SK-N-SH (cell line): ENCODE measurements around the gene PATL2. TPM values are rescaled to one million over a fixed set of nuclear protein-coding genes. Genes with fewer than 3 reads are reported as not detected.

Experiments used
- CTCF ChIA-PET: fragments of 300-600, 350-600 bp; formaldehyde crosslinking; extraction: SDS; loops from one replicate; lab custom pipeline; 2021; lab: Yijun Ruan, JAX
- POLR2A ChIA-PET: fragments of 350-600 bp; sonication (Branson Sonifier 250); formaldehyde crosslinking; extraction: SDS; loops from one replicate; lab custom pipeline; 2020; ENCODE audit warnings: antibody characterized with exemption, inconsistent platforms; lab: Yijun Ruan, JAX
- DNase-seq: peaks from one replicate; pipeline ENCODE4 v3.0.0; 2012
- H2AFZ ChIP-seq: fragments of 200-600 bp; sonication (generic); 2 replicates; pipeline ENCODE4 v1.8.1; 2016; ENCODE audit warnings: antibody characterized with exemption, mild to moderate bottlenecking, low read depth
- H3F3A ChIP-seq: fragments of 200-600 bp; sonication (generic); replicated peaks from 2 replicates; pipeline ENCODE3; 2016; ENCODE audit warnings: antibody characterized with exemption, mild to moderate bottlenecking; ENCODE audit not compliant: insufficient read depth
- H3K27ac ChIP-seq, 2 experiments: fragments of 200-500 bp in 1 of 2; fragments of 200-600 bp in 1 of 2; sonication (Bioruptor generic) in 1 of 2; sonication (generic), shearing (Covaris generic) in 1 of 2; 2 replicates each; pipeline versions ENCODE4 v1.5.1 to v1.6.1; 2014 to 2016; ENCODE audit warnings: low read depth in 2 of 2, inconsistent platforms in 1 of 2, low read length in 1 of 2, mild to moderate bottlenecking in 1 of 2, mixed read lengths in 1 of 2
- H3K27me3 ChIP-seq: fragments of 200-600 bp; sonication (generic), shearing (Covaris generic); 2 replicates; pipeline ENCODE4 v1.6.1; 2016; ENCODE audit warnings: mixed run types; ENCODE audit not compliant: insufficient read depth
- H3K36me3 ChIP-seq, 2 experiments: fragments of 200-500 bp in 1 of 2; fragments of 200-600 bp in 1 of 2; sonication (Bioruptor generic) in 1 of 2; sonication (generic) in 1 of 2; replicated peaks in 1 of 2; 2 replicates each; pipeline versions ENCODE3 to v1.5.1; 2014 to 2016; ENCODE audit warnings: low read length in 1 of 2, mild to moderate bottlenecking in 1 of 2; ENCODE audit not compliant: insufficient read depth in 2 of 2, control insufficient read depth in 1 of 2
- H3K4me1 ChIP-seq, 2 experiments: fragments of 200-500 bp in 1 of 2; fragments of 200-600 bp in 1 of 2; sonication (Bioruptor generic) in 1 of 2; sonication (generic), shearing (Covaris generic) in 1 of 2; 2 replicates each; pipeline versions ENCODE4 v1.5.1 to v1.6.1; 2014 to 2016; ENCODE audit warnings: low read depth in 1 of 2, low read length in 1 of 2, mixed run types in 1 of 2; ENCODE audit not compliant: insufficient read depth in 2 of 2, control insufficient read depth in 1 of 2
- H3K4me2 ChIP-seq: fragments of 200-600 bp; sonication (generic), shearing (Covaris generic); 2 replicates; pipeline ENCODE4 v1.6.1; 2017; ENCODE audit warnings: mixed run types
- H3K4me3 ChIP-seq, 2 experiments: fragments of 200-500 bp in 1 of 2; fragments of 200-600 bp in 1 of 2; sonication (Bioruptor generic) in 1 of 2; sonication (generic), shearing (Covaris generic) in 1 of 2; 2 replicates each; pipeline versions ENCODE4 v1.5.1 to v1.8.1; 2014 to 2016; ENCODE audit warnings: low read depth in 2 of 2, inconsistent platforms in 1 of 2, low read length in 1 of 2, mild to moderate bottlenecking in 1 of 2, mixed read lengths in 1 of 2, moderate library complexity in 1 of 2
- H3K79me2 ChIP-seq: fragments of 200-600 bp; sonication (generic); 2 replicates; pipeline ENCODE4 v1.8.1; 2017; ENCODE audit warnings: mild to moderate bottlenecking; ENCODE audit not compliant: insufficient read depth
- H3K9ac ChIP-seq: fragments of 200-600 bp; sonication (generic); 2 replicates; pipeline ENCODE4 v1.6.1; 2017; ENCODE audit warnings: mixed run types
- H3K9me2 ChIP-seq: fragments of 200-600 bp; sonication (generic); 2 replicates; pipeline ENCODE4 v1.6.1; 2017; ENCODE audit warnings: mixed run types
- H3K9me3 ChIP-seq: fragments of 200-600 bp; sonication (generic); 2 replicates; pipeline ENCODE4 v1.6.1; 2017; ENCODE audit warnings: mixed run types, mild to moderate bottlenecking, moderate library complexity
- H4K20me1 ChIP-seq: fragments of 200-600 bp; sonication (generic); 2 replicates; pipeline ENCODE4 v1.6.1; 2017; ENCODE audit warnings: mild to moderate bottlenecking, mixed run types; ENCODE audit not compliant: insufficient read depth
- EZH2phosphoT487 ChIP-seq: fragments of 200-600 bp; sonication (generic); IDR thresholded peaks from 2 replicates; pipeline ENCODE4 v1.6.1; 2017; ENCODE audit warnings: low read depth, mixed run types, mild to moderate bottlenecking, antibody characterized with exemption, moderate library complexity, borderline replicate concordance
- FOSL2 ChIP-seq: IDR thresholded peaks from 2 replicates; pipeline ENCODE4 v1.4.0; 2012; ENCODE audit warnings: low read depth, mild to moderate bottlenecking, moderate library complexity, borderline replicate concordance
- FOXJ3 ChIP-seq: sonication (generic); formaldehyde crosslinking; IDR thresholded peaks from 2 replicates; pipeline ENCODE4 v1.5.1; 2020; ENCODE audit warnings: mild to moderate bottlenecking, missing genetic modification reagents
- GATA2 ChIP-seq: sonication (generic); formaldehyde crosslinking; IDR thresholded peaks from 2 replicates; pipeline ENCODE4 v1.5.0; 2020; ENCODE audit warnings: mild to moderate bottlenecking, missing genetic modification reagents
- JUND ChIP-seq: IDR thresholded peaks from 2 replicates; pipeline ENCODE4 v1.4.0; 2012
- MEF2A ChIP-seq: IDR thresholded peaks from 2 replicates; pipeline ENCODE4 v1.4.0; 2012; ENCODE audit warnings: low read depth, borderline replicate concordance
- MXI1 ChIP-seq: IDR thresholded peaks from 2 replicates; pipeline ENCODE4 v1.6.1; 2012; ENCODE audit warnings: mild to moderate bottlenecking, low read depth, low read length, improper control_type of control experiment
- NRF1 ChIP-seq: IDR thresholded peaks from 2 replicates; pipeline ENCODE4 v1.6.1; 2012; ENCODE audit warnings: low read depth, mild to moderate bottlenecking, low read length
- POLR2AphosphoS5 ChIP-seq: IDR thresholded peaks from 2 replicates; pipeline ENCODE4 v1.6.1; 2012; ENCODE audit warnings: low read depth, low read length
- RAD21 ChIP-seq: IDR thresholded peaks from 2 replicates; pipeline ENCODE4 v1.6.1; 2012; ENCODE audit warnings: mild to moderate bottlenecking, low read length
- RCOR1 ChIP-seq: fragments of 150-350 bp; IDR thresholded peaks from 2 replicates; pipeline ENCODE4 v1.6.1; 2017; ENCODE audit warnings: antibody characterized with exemption, low read length
- RFX5 ChIP-seq: IDR thresholded peaks from 2 replicates; pipeline ENCODE4 v1.6.1; 2012; ENCODE audit warnings: mild to moderate bottlenecking, improper control_type of control experiment, low read length
- TCF12 ChIP-seq: IDR thresholded peaks from 2 replicates; pipeline ENCODE4 v1.4.0; 2012
- TEAD4 ChIP-seq: IDR thresholded peaks from 2 replicates; pipeline ENCODE4 v1.4.0; 2012; ENCODE audit warnings: mild to moderate bottlenecking, borderline replicate concordance; ENCODE audit not compliant: insufficient read depth
- WGBS: methylation state at CpG from one replicate; pipeline ENCODE4 v1.1.6; 2017; ENCODE audit warnings: low lambda C conversion rate; 5-methylcytosine and 5-hydroxymethylcytosine counted together
- polyA plus RNA-seq, 3 experiments: library from polyadenylated mRNA; depleted of rRNA; stranded (reverse); fragments of >200 nt; gene quantifications; 2 replicates each; pipeline ENCODE4 v1.2.3, GENCODE V29; 2012
- TF ChIP-seq, protein P1 (sequence below): IDR thresholded peaks from 2 replicates; pipeline ENCODE4; 2012
- TF ChIP-seq, protein P2 (sequence below): IDR thresholded peaks from 2 replicates; pipeline ENCODE4 v1.6.1; 2012; ENCODE audit warnings: mild to moderate bottlenecking, low read depth, low read length, moderate library complexity
- TF ChIP-seq, protein P3 (sequence below): fragments of 200-600 bp; sonication (generic); IDR thresholded peaks from 2 replicates; pipeline ENCODE4 v1.6.1; 2017; ENCODE audit warnings: antibody characterized with exemption, mild to moderate bottlenecking, moderate library complexity

The PATL2 gene
- polyA plus RNA-seq, 1 of the 3 experiments (the other 2 are of a cell fraction) = 0.31 TPM

DNA sequence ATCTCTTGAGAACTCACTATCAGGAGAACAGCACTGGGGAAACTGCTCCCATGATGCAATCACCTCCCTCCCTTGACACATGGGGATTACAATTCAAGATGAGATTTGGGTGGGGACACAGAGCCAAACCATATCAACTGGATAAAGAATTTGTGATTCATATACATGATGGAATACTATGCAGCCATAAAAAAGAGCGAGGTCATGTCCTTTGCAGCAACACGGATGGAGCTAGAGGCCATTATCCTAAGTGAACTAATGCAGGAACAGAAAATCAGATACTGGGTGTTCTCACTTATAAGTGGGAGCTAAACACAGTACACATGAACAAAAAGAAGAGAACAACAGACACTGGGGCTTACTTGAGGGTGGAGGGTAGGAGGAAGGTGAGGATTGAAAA is 64.7 kb downstream of the PATL2 start:
- CTCF ChIA-PET = interaction anchor here (0.6 to 1.4 kb wide), 2 partner anchors 17 to 64 kb away, joined by 3 to 4 read pairs; partner anchors contain the start of genes PATL2 and SPG11
- Histone ChIP-seq H3K9me3 (no peaks in the 10 kb centered on the region), H3K9me2 (no peaks in the 10 kb centered on the region), H3K9ac (no peak overlapping the region), H3K27ac (no peak overlapping the region), H3K27me3 (no peaks in the 10 kb centered on the region), H2AFZ (no peak overlapping the region), H3K4me2 (no peak overlapping the region), H3K4me1 (no peaks in the 10 kb centered on the region), H4K20me1 (no peaks in the 10 kb centered on the region), H3K79me2 (peaks cover 32% of the 10 kb centered on the region; the same call in 1 of the 2 replicates), H3K36me3 (peaks cover 27 to 52% of the 10 kb centered on the region in 2 experiments), H3K4me3 (no peak overlapping the region), H3F3A (no peaks in the 10 kb centered on the region)
- no peak for DNase-seq
- POLR2A ChIA-PET = no interaction called here
- 98% methylated on average over 2 of the region's 2 CpGs for WGBS
- TF ChIP-seq GATA2 (CRISPR knock-in tag) = no peak
- no peak for TF ChIP-seq MXI1
- TF ChIP-seq EZH2phosphoT487 = no peak
- TF ChIP-seq RCOR1 = no peak
- TF ChIP-seq FOSL2 = no peak
- TF ChIP-seq, protein P1, sequence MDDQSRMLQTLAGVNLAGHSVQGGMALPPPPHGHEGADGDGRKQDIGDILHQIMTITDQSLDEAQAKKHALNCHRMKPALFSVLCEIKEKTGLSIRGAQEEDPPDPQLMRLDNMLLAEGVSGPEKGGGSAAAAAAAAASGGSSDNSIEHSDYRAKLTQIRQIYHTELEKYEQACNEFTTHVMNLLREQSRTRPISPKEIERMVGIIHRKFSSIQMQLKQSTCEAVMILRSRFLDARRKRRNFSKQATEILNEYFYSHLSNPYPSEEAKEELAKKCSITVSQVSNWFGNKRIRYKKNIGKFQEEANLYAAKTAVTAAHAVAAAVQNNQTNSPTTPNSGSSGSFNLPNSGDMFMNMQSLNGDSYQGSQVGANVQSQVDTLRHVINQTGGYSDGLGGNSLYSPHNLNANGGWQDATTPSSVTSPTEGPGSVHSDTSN = no peak

DNA sequence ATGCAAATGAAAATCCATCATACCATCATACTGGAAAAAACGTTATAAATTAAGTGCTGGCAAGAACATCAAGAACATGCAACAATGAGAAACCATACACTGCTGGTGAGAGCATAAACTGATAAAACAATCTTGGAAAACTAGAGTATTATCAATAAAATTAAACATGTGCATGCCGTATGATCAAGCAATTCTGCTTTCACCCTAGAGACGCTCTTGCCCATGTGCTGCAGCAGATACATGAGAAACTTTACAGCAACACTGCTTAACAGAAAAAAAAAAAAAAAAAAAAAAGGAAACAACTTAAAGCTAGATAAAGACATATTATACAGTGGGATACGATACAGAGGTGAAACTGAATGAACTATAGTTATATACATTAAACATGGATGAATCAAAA is 69.5 kb downstream of the PATL2 start:
- no peak for TF ChIP-seq RAD21
- TF ChIP-seq JUND = no peak
- no peak for TF ChIP-seq TEAD4
- no peak for TF ChIP-seq RFX5
- TF ChIP-seq, protein P2, sequence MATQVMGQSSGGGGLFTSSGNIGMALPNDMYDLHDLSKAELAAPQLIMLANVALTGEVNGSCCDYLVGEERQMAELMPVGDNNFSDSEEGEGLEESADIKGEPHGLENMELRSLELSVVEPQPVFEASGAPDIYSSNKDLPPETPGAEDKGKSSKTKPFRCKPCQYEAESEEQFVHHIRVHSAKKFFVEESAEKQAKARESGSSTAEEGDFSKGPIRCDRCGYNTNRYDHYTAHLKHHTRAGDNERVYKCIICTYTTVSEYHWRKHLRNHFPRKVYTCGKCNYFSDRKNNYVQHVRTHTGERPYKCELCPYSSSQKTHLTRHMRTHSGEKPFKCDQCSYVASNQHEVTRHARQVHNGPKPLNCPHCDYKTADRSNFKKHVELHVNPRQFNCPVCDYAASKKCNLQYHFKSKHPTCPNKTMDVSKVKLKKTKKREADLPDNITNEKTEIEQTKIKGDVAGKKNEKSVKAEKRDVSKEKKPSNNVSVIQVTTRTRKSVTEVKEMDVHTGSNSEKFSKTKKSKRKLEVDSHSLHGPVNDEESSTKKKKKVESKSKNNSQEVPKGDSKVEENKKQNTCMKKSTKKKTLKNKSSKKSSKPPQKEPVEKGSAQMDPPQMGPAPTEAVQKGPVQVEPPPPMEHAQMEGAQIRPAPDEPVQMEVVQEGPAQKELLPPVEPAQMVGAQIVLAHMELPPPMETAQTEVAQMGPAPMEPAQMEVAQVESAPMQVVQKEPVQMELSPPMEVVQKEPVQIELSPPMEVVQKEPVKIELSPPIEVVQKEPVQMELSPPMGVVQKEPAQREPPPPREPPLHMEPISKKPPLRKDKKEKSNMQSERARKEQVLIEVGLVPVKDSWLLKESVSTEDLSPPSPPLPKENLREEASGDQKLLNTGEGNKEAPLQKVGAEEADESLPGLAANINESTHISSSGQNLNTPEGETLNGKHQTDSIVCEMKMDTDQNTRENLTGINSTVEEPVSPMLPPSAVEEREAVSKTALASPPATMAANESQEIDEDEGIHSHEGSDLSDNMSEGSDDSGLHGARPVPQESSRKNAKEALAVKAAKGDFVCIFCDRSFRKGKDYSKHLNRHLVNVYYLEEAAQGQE = no peak
- TF ChIP-seq TCF12 = no peak
- TF ChIP-seq, protein P3, sequence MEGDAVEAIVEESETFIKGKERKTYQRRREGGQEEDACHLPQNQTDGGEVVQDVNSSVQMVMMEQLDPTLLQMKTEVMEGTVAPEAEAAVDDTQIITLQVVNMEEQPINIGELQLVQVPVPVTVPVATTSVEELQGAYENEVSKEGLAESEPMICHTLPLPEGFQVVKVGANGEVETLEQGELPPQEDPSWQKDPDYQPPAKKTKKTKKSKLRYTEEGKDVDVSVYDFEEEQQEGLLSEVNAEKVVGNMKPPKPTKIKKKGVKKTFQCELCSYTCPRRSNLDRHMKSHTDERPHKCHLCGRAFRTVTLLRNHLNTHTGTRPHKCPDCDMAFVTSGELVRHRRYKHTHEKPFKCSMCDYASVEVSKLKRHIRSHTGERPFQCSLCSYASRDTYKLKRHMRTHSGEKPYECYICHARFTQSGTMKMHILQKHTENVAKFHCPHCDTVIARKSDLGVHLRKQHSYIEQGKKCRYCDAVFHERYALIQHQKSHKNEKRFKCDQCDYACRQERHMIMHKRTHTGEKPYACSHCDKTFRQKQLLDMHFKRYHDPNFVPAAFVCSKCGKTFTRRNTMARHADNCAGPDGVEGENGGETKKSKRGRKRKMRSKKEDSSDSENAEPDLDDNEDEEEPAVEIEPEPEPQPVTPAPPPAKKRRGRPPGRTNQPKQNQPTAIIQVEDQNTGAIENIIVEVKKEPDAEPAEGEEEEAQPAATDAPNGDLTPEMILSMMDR = no peak
- no peak for TF ChIP-seq NRF1
- no peak for TF ChIP-seq RCOR1
- no peak for TF ChIP-seq MEF2A
- no peak for TF ChIP-seq POLR2AphosphoS5
- TF ChIP-seq EZH2phosphoT487 = no peak
- TF ChIP-seq FOXJ3 = no peak
- no peak overlapping the region for H2AFZ ChIP-seq
- H3K79me2 ChIP-seq = peaks cover 38% of the 10 kb centered on the region; the same call in 1 of the 2 replicates
- H3K9me3 ChIP-seq = 0 out of 2 replicates have a peak, but pooled peaks cover 11% of the 10 kb centered on the region
- no peak overlapping the region for H3K9ac ChIP-seq
- H3K27me3 ChIP-seq = no peaks in the 10 kb centered on the region
- POLR2A ChIA-PET = no interaction called here
- H3K4me3 ChIP-seq = no peak overlapping the region
- CTCF ChIA-PET = no interaction called here
- no peaks in the 10 kb centered on the region for H4K20me1 ChIP-seq
- 86% methylated on average over 4 of the region's 4 CpGs for WGBS
- DNase-seq = no peak
- no peaks in the 10 kb centered on the region for H3K4me1 ChIP-seq
- H3K4me2 ChIP-seq = no peak overlapping the region
- no peaks in the 10 kb centered on the region for H3F3A ChIP-seq
- no peak overlapping the region for H3K27ac ChIP-seq
- no peaks in the 10 kb centered on the region for H3K9me2 ChIP-seq
- H3K36me3 ChIP-seq = peaks cover 3 to 51% of the 10 kb centered on the region in 2 experiments
